K562 (cell line): ENCODE results near the gene PSMC3IP. TPM values are rescaled to one million over a fixed set of nuclear protein-coding genes. Genes with fewer than 3 reads are reported as not detected.

Experiments
- ARNT ChIP-seq, 2 experiments: fragments of 450-650 bp; IDR thresholded peaks; 2 replicates each; pipeline ENCODE4 v1.6.1; 2016; ENCODE audit warnings: mild to moderate bottlenecking in 1 of 2
- BACH1 ChIP-seq: fragments of 200-800 bp; sonication (Bioruptor generic); IDR thresholded peaks from 2 replicates; pipeline ENCODE4 v1.6.1; 2016; ENCODE audit warnings: missing genetic modification characterization, missing compliant biosample characterization
- BDP1 ChIP-seq: IDR thresholded peaks from 3 replicates; pipeline ENCODE4 v1.6.1; 2011; ENCODE audit not compliant: insufficient read length, insufficient read depth
- CBX5 ChIP-seq: IDR thresholded peaks from 2 replicates; pipeline ENCODE4 v1.6.1; 2014; ENCODE audit warnings: low read depth, borderline replicate concordance
- FIP1L1 ChIP-seq: fragments of 200-400 bp; formaldehyde crosslinking; IDR thresholded peaks from 2 replicates; pipeline ENCODE4 v1.6.1; 2018; ENCODE audit warnings: mild to moderate bottlenecking, low read depth, low read length; ENCODE audit not compliant: poor library complexity, severe bottlenecking
- MYNN ChIP-seq, 2 experiments: sonication (generic); formaldehyde crosslinking in 1 of 2; IDR thresholded peaks; 2 replicates each; pipeline versions ENCODE4 v1.5.0 to v1.6.1; 2016 to 2020; ENCODE audit warnings: antibody characterized with exemption in 1 of 2, missing genetic modification reagents in 1 of 2
- NFIX ChIP-seq: fragments of 250-450 bp; sonication (Bioruptor Pico); IDR thresholded peaks from 2 replicates; pipeline ENCODE4 v1.4.0; 2020; ENCODE audit warnings: low read depth, mild to moderate bottlenecking, moderate library complexity
- NFYB ChIP-seq: IDR thresholded peaks from 2 replicates; pipeline ENCODE4 v1.6.1; 2011; ENCODE audit warnings: mild to moderate bottlenecking, moderate library complexity; ENCODE audit not compliant: insufficient read length; ENCODE audit errors: extremely low read depth
- PTTG1 ChIP-seq: fragments of 450-650 bp; IDR thresholded peaks from 2 replicates; pipeline ENCODE4 v1.6.1; 2016; ENCODE audit warnings: low read depth, mild to moderate bottlenecking, missing genetic modification characterization, missing compliant biosample characterization
- RBBP5 ChIP-seq: fragments of 200-600 bp; sonication (generic); IDR thresholded peaks from 2 replicates; pipeline ENCODE4 v1.6.1; 2012; ENCODE audit warnings: borderline replicate concordance, mild to moderate bottlenecking, low read length, control low read depth, inconsistent platforms; ENCODE audit not compliant: insufficient read depth, poor library complexity, severe bottlenecking
- RBM14 ChIP-seq: fragments of 200-400 bp; formaldehyde crosslinking; IDR thresholded peaks from 2 replicates; pipeline ENCODE4 v1.6.1; 2018; ENCODE audit warnings: low read depth, mild to moderate bottlenecking, low read length, moderate library complexity, borderline replicate concordance; ENCODE audit not compliant: insufficient read depth
- TBL1XR1 ChIP-seq, 2 experiments: IDR thresholded peaks; 2 replicates each; pipeline ENCODE4 v1.6.1; 2012; ENCODE audit warnings: improper control_type of control experiment in 2 of 2, low read length in 2 of 2, mild to moderate bottlenecking in 1 of 2
- TCF7L2 ChIP-seq: fragments of 150-350 bp; IDR thresholded peaks from 2 replicates; pipeline ENCODE4 v1.6.1; 2016; ENCODE audit warnings: low read depth, mild to moderate bottlenecking, low read length, moderate library complexity
- ZNF197 ChIP-seq: fragments of 200-800 bp; sonication (Bioruptor generic); IDR thresholded peaks from 2 replicates; pipeline ENCODE4 v1.6.1; 2016; ENCODE audit warnings: low read depth, missing genetic modification characterization, missing compliant biosample characterization
- ZNF24 ChIP-seq: fragments of 450-650 bp; IDR thresholded peaks from 2 replicates; pipeline ENCODE4 v1.6.1; 2016
- ZNF408 ChIP-seq: fragments of 250-450 bp; sonication (Bioruptor Pico); IDR thresholded peaks from 2 replicates; pipeline ENCODE4 v1.4.0; 2020; ENCODE audit warnings: low read depth, mild to moderate bottlenecking, moderate library complexity
- ZSCAN29 ChIP-seq: fragments of 450-650 bp; IDR thresholded peaks from 2 replicates; pipeline ENCODE4 v1.6.1; 2017
- polyA plus RNA-seq, 8 experiments: library from polyadenylated mRNA; depleted of rRNA in 4 of 8; stranded (reverse) in 5 of 8; unstranded in 3 of 8; fragments of >200 nt; fragmentation: Nextera tagmentation in 2 of 8; fragmentation: Illumina TruSeq in 1 of 8; extraction: Ambion mirVana in 2 of 8; extraction: Trizol in 1 of 8; gene quantifications; 2 replicates each; pipeline versions ENCODE4 v1.2.1 to v1.2.3, GENCODE V29; 2011 to 2014; ENCODE audit warnings: inconsistent platforms in 1 of 8, missing spikeins in 1 of 8
- total RNA-seq, 7 experiments: library from RNA; depleted of rRNA in 6 of 7; stranded (reverse); fragments of >200 nt in 6 of 7; fragmentation: Illumina TruSeq in 2 of 7; extraction: Trizol in 2 of 7; gene quantifications; 2 replicates each; pipeline versions ENCODE4 v1.2.1 to v1.2.3, GENCODE V29; 2011 to 2021; ENCODE audit warnings: low replicate concordance in 1 of 7
- TF ChIP-seq, protein P1 (sequence below), 2 experiments: fragments of 250-450 bp in 1 of 2; fragments of 450-650 bp in 1 of 2; sonication (Bioruptor Pico) in 1 of 2; IDR thresholded peaks; 2 replicates each; pipeline versions ENCODE4 v1.6.1 to v1.8.0; 2016 to 2021; ENCODE audit warnings: mild to moderate bottlenecking in 2 of 2, moderate library complexity in 2 of 2, missing compliant biosample characterization in 1 of 2, missing genetic modification characterization in 1 of 2
- TF ChIP-seq, protein P2 (sequence below), 2 experiments: fragments of 150-350 bp in 1 of 2; IDR thresholded peaks; 2 replicates each; pipeline ENCODE4 v1.6.1; 2012 to 2016; ENCODE audit warnings: low read depth in 2 of 2, low read length in 2 of 2, mild to moderate bottlenecking in 1 of 2, moderate library complexity in 1 of 2
- TF ChIP-seq, protein P3 (sequence below): sonication (generic); formaldehyde crosslinking; IDR thresholded peaks from 2 replicates; pipeline ENCODE4 v1.8.0; 2022; ENCODE audit warnings: mild to moderate bottlenecking, missing genetic modification reagents
- TF ChIP-seq, protein P4 (sequence below): fragments of 250-450 bp; sonication (Bioruptor Pico); IDR thresholded peaks from 2 replicates; pipeline ENCODE4 v1.5.0; 2021
- TF ChIP-seq, protein P5 (sequence below): sonication (generic); formaldehyde crosslinking; IDR thresholded peaks from 2 replicates; pipeline ENCODE4 v1.8.0; 2022; ENCODE audit warnings: mild to moderate bottlenecking, low read depth, missing genetic modification reagents

The PSMC3IP gene
- total and polyA plus RNA-seq, 9 of the 15 experiments (the other 6 are each of a cell fraction or from before 2014, with no cell fraction given) = 13.8 to 65.6 (median 32.8) TPM

DNA sequence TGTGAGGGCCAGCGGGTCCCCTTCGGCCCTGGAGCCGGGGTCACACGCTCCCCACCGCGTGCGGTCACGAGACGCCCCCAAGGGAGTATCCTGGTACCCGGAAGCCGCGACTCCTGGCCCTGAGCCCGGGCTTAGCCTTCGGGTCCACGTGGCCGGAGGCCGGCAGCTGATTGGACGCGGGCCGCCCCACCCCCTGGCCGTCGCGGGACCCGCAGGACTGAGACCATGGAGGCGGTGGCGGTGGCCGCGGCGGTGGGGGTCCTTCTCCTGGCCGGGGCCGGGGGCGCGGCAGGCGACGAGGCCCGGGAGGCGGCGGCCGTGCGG lies 41.5 kb downstream of the PSMC3IP start, which contains the start of gene NAGLU (continued):
- TF ChIP-seq, protein P1, sequence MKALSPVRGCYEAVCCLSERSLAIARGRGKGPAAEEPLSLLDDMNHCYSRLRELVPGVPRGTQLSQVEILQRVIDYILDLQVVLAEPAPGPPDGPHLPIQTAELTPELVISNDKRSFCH (CRISPR knock-in tag; IDR thresholded peaks at IDR 0.05) = no peak
- TF ChIP-seq, protein P1 (tag; IDR thresholded peaks at IDR 0.05) = no peak
- no peak for TF ChIP-seq BDP1
- TF ChIP-seq ZSCAN29 = no peak
- TF ChIP-seq ZNF408 (CRISPR knock-in tag) = no peak
- no peak for TF ChIP-seq RBBP5
- no peak for TF ChIP-seq BACH1 (tag)
- TF ChIP-seq, protein P2, sequence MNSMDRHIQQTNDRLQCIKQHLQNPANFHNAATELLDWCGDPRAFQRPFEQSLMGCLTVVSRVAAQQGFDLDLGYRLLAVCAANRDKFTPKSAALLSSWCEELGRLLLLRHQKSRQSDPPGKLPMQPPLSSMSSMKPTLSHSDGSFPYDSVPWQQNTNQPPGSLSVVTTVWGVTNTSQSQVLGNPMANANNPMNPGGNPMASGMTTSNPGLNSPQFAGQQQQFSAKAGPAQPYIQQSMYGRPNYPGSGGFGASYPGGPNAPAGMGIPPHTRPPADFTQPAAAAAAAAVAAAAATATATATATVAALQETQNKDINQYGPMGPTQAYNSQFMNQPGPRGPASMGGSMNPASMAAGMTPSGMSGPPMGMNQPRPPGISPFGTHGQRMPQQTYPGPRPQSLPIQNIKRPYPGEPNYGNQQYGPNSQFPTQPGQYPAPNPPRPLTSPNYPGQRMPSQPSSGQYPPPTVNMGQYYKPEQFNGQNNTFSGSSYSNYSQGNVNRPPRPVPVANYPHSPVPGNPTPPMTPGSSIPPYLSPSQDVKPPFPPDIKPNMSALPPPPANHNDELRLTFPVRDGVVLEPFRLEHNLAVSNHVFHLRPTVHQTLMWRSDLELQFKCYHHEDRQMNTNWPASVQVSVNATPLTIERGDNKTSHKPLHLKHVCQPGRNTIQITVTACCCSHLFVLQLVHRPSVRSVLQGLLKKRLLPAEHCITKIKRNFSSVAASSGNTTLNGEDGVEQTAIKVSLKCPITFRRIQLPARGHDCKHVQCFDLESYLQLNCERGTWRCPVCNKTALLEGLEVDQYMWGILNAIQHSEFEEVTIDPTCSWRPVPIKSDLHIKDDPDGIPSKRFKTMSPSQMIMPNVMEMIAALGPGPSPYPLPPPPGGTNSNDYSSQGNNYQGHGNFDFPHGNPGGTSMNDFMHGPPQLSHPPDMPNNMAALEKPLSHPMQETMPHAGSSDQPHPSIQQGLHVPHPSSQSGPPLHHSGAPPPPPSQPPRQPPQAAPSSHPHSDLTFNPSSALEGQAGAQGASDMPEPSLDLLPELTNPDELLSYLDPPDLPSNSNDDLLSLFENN (IDR thresholded peaks at IDR 0.05; ENCODE audit: low read depth in 2 of 2, low read length in 2 of 2) = no peak
- TF ChIP-seq ARNT (IDR thresholded peaks at IDR 0.05) = no peak
- no peak for TF ChIP-seq ZNF197
- no peak for TF ChIP-seq ZNF24
- no peak for TF ChIP-seq RBM14
- no peak for TF ChIP-seq MYNN (IDR thresholded peaks at IDR 0.05)
- TF ChIP-seq MYNN (CRISPR knock-in tag; IDR thresholded peaks at IDR 0.05) = no peak
- TF ChIP-seq, protein P3, sequence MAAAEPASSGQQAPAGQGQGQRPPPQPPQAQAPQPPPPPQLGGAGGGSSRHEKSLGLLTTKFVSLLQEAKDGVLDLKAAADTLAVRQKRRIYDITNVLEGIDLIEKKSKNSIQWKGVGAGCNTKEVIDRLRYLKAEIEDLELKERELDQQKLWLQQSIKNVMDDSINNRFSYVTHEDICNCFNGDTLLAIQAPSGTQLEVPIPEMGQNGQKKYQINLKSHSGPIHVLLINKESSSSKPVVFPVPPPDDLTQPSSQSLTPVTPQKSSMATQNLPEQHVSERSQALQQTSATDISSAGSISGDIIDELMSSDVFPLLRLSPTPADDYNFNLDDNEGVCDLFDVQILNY = no peak
- TF ChIP-seq TCF7L2 = no peak
- TF ChIP-seq, protein P4, sequence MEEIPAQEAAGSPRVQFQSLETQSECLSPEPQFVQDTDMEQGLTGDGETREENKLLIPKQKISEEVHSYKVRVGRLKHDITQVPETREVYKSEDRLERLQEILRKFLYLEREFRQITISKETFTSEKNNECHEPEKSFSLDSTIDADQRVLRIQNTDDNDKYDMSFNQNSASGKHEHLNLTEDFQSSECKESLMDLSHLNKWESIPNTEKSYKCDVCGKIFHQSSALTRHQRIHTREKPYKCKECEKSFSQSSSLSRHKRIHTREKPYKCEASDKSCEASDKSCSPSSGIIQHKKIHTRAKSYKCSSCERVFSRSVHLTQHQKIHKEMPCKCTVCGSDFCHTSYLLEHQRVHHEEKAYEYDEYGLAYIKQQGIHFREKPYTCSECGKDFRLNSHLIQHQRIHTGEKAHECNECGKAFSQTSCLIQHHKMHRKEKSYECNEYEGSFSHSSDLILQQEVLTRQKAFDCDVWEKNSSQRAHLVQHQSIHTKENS (CRISPR knock-in tag) = no peak
- TF ChIP-seq CBX5 = no peak
- TF ChIP-seq NFYB = peak; percentile 71
- TF ChIP-seq FIP1L1 = no peak
- TF ChIP-seq PTTG1 (tag) = no peak
- no peak; a peak in 1 of 4 replicates for TF ChIP-seq TBL1XR1 (IDR thresholded peaks at IDR 0.05; ENCODE audit: low read length in 2 of 2)
- TF ChIP-seq, protein P5, sequence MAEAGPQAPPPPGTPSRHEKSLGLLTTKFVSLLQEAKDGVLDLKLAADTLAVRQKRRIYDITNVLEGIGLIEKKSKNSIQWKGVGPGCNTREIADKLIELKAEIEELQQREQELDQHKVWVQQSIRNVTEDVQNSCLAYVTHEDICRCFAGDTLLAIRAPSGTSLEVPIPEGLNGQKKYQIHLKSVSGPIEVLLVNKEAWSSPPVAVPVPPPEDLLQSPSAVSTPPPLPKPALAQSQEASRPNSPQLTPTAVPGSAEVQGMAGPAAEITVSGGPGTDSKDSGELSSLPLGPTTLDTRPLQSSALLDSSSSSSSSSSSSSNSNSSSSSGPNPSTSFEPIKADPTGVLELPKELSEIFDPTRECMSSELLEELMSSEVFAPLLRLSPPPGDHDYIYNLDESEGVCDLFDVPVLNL (CRISPR knock-in tag) = no peak
- TF ChIP-seq NFIX = no peak
